NAMALWA (cell line): ENCODE measurements around the gene NACC1.

Experiments used
- DNase-seq: peaks from one replicate; pipeline ENCODE4 v3.0.0-alpha.2; 2015; ENCODE audit warnings: low spot score

NACC1 gene

GRCh38 chr19:13120817-13121216, 2.8 kb downstream of the NACC1 start:
- no peak for DNase-seq

GRCh38 chr19:13121551-13122274, 3.6 kb downstream of the NACC1 start:
- DNase-seq = no peak

GRCh38 chr19:13122275-13122878, 4.3 kb downstream of the NACC1 start:
- DNase-seq = no peak

GRCh38 chr19:13122980-13123957, 5.2 kb downstream of the NACC1 start:
- DNase-seq = no peak

GRCh38 chr19:13127051-13127450, 9.0 kb downstream of the NACC1 start:
- DNase-seq = no peak

GRCh38 chr19:13127811-13128575, 9.9 kb downstream of the NACC1 start:
- DNase-seq = no peak

- DNase-seq = no peak
These were observed 10.5 kb downstream of the NACC1 start for GRCh38 chr19:13128583-13128982.

- no peak for DNase-seq
These were observed 11.3 kb downstream of the NACC1 start for GRCh38 chr19:13129384-13129783.

GRCh38 chr19:13130886-13131490, 12.9 kb downstream of the NACC1 start:
- DNase-seq = no peak

GRCh38 chr19:13132471-13133180, 14.6 kb downstream of the NACC1 start:
- no peak for DNase-seq

GRCh38 chr19:13133241-13133870, 15.3 kb downstream of the NACC1 start:
- no peak for DNase-seq

GRCh38 chr19:13134626-13135025, 16.6 kb downstream of the NACC1 start:
- DNase-seq = no peak

GRCh38 chr19:13135068-13136062, 17.3 kb downstream of the NACC1 start:
- DNase-seq = no peak

- no peak for DNase-seq
These were observed 19.3 kb downstream of the NACC1 start for GRCh38 chr19:13137290-13137794.

GRCh38 chr19:13138171-13138915, 20.3 kb downstream of the NACC1 start:
- no peak for DNase-seq

GRCh38 chr19:13138916-13139198, 20.8 kb downstream of the NACC1 start:
- no peak for DNase-seq

- no peak for DNase-seq
These were observed 21.7 kb downstream of the NACC1 start for GRCh38 chr19:13139633-13140311.
